PFSK-1 (cell line): Measurements from ENCODE around the gene SLC39A10. TPM values are rescaled to one million over a fixed set of nuclear protein-coding genes. Genes with fewer than 3 reads are reported as not detected.

Experiments used
- FOXP2 ChIP-seq: optimal IDR thresholded peaks from 2 replicates; pipeline ENCODE3; 2011; ENCODE audit warnings: borderline replicate concordance, control low read depth, inconsistent platforms; ENCODE audit not compliant: insufficient read depth; ENCODE audit errors: extremely low read length, extremely low read depth
- POLR2AphosphoS5 ChIP-seq: IDR thresholded peaks from 2 replicates; pipeline ENCODE4 v1.6.1; 2012; ENCODE audit warnings: low read depth, mild to moderate bottlenecking, control low read depth, low read length, moderate library complexity
- REST ChIP-seq, 2 experiments: IDR thresholded peaks; 2 replicates each; pipeline versions ENCODE4 v1.6.1 to v1.8.0; 2011 to 2012; ENCODE audit warnings: low read depth in 2 of 2, low read length in 2 of 2, control low read depth in 1 of 2, inconsistent platforms in 1 of 2, mild to moderate bottlenecking in 1 of 2, moderate library complexity in 1 of 2; ENCODE audit not compliant: insufficient read depth in 1 of 2
- SIN3A ChIP-seq: IDR thresholded peaks from 2 replicates; pipeline ENCODE4 v1.6.1; 2012; ENCODE audit warnings: mild to moderate bottlenecking, low read length, moderate library complexity, borderline replicate concordance; ENCODE audit not compliant: insufficient read depth
- TAF1 ChIP-seq: IDR thresholded peaks from 2 replicates; pipeline ENCODE4 v1.6.1; 2012; ENCODE audit warnings: low read length, control low read depth, borderline replicate concordance; ENCODE audit not compliant: insufficient read depth
- polyA plus RNA-seq: library from polyadenylated mRNA; unstranded; fragments of >200 nt; gene quantifications from one replicate; pipeline ENCODE4 v1.2.1, GENCODE V29; 2012; ENCODE audit warnings: low read depth, missing spikeins; ENCODE audit not compliant: insufficient read length

The SLC39A10 gene
- polyA plus RNA-seq, result 8.3 TPM

DNA sequence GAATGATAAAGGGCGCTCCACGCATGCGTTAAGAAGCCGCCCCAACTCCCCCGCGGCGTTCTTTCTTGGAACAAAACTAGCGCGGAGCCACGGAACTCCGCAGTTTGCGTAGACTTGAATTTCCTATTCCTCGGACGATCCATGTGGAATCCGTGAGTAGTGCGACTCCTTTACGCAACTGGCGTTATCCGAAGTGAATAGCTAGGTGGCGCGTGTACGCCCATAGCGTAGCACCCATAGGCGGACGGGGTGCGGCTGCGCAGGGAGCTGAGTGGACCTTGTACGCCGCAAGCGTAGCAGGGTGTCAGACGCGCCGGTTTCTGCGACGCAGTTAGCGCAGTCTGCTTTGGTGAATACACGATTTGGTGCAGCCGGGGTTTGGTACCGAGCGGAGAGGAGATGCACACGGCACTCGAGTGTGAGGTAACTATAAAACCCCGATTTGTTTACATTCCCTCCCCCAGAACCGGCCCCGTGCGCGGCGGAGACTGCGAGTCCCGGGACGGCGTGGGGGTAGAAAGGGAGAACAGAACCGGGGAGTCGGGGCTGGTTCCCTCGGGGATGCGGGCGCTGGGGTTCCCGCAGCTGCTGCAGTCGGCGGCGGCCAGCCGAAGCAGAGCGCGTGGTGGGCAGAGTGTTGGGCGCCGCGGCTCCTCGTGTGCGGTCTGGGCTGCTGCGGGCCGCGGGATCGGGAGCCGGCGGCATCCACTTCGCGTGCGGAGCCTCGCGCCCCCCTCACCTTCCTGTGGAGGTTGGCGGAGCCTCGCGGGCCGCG, at the start of gene SLC39A10:
Gene SLC39A10 (plus strand): TSS at position 368 of the 775 bp plus-strand sequence. CDS start 22,817 bp downstream, outside the sequence.
- no peak; a peak in 1 of 4 replicates for TF ChIP-seq REST (IDR thresholded peaks at IDR 0.05; ENCODE audit: insufficient read depth in 1 of 2, low read depth in 2 of 2, low read length in 2 of 2)
- peak; percentile 94 for TF ChIP-seq TAF1
- peak; percentile 86 for TF ChIP-seq FOXP2
- peak; percentile 86; the same call in 1 of the 2 replicates for TF ChIP-seq SIN3A
- peak; percentile 88 for TF ChIP-seq POLR2AphosphoS5

DNA sequence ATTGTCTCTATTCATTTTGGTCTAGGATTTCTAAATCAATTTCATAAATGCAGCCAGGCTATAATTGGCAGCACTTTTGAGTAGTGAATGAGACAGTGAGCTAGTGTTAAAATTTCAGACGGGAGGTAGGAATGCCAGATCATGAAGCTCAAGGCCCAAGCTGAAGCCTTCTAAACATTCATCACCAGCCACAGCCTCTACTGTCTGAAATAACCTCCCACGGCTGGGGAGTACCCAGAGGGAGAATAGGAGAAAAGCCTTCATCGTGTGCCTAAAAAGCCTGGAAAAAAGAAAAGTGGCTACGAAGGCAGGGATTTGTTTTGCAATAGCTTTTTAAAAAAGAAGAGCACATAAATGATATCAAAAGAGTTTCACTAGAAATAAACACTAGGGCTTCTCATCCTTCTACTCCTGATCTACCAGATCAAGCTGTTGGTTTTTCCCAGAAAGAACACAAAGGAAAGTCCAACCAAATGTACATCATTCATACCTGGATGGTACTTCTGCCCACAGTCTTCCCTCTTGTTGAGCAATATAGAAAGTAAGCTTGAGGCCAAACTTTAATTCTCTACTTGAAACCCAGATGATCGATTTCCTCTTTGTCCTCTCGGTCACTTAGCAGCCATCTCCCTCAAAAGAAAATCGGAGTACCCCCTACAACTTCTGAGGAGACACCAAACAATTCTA, 48.1 kb upstream of the SLC39A10 start:
- no peak for TF ChIP-seq POLR2AphosphoS5
- TF ChIP-seq SIN3A, result no peak
- TF ChIP-seq REST (IDR thresholded peaks at IDR 0.05; ENCODE audit: insufficient read depth in 1 of 2, low read depth in 2 of 2, low read length in 2 of 2), result no peak
- TF ChIP-seq FOXP2, result no peak
- TF ChIP-seq TAF1, result no peak

DNA sequence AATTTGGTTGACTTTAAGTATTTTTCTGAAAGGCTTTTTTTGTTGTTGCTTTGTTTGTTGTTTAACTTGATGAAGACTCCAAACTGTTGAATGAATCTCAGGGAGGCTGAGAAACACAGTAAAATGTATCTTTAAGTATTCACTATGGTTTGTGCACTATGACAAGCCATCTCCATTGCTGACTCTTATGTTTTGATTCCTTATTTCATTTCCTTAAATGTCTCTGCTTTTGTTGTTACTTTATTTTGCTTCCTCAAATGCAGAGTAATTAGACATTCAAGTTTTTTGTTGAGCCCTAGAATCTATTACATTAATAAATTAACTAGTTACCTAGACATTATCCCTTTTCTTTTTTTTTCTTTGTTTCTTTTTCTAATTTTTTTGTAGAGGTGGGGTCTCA, 46.3 kb upstream of the SLC39A10 start:
- TF ChIP-seq TAF1 (no peak), REST (IDR thresholded peaks at IDR 0.05; ENCODE audit: insufficient read depth in 1 of 2, low read depth in 2 of 2, low read length in 2 of 2) (no peak), SIN3A (no peak), POLR2AphosphoS5 (no peak), FOXP2 (no peak)

GRCh38 chr2:195612611-195613495, 44.2 kb upstream of the SLC39A10 start:
- TF ChIP-seq SIN3A (no peak), FOXP2 (no peak), TAF1 (no peak), POLR2AphosphoS5 (no peak)

DNA sequence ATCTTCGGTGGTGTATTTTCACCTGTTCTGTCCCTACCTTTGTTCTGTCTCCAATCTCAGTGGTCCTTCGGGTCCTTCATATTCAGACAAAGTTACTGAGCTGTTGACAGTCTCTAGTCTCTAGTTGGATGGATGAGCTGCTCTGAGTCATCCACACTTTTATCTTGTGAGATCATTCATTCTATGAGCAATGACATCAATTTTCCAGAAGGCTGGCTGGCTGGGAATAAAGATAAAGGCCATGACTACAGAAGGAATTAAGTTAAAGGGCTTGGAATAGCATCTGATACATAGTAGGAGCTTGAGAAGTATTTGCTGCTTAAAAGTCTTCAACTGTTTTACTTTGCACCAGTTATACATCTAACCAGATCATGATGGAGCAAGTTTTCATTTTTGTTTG, 43.1 kb upstream of the SLC39A10 start:
- no peak for TF ChIP-seq FOXP2
- TF ChIP-seq SIN3A, result peak; percentile 84; the same call in 1 of the 2 replicates
- TF ChIP-seq TAF1, result no peak
- no peak; the same call in 1 of the 2 replicates for TF ChIP-seq POLR2AphosphoS5
- TF ChIP-seq REST (IDR thresholded peaks at IDR 0.05; ENCODE audit: insufficient read depth in 1 of 2, low read depth in 2 of 2, low read length in 2 of 2), result no peak
